IMR-90 (cell line): ENCODE results near the gene ADARB2. TPM values are rescaled to one million over a fixed set of nuclear protein-coding genes. Genes with fewer than 3 reads are reported as not detected.

Experiments used
- ATAC-seq: fragments of 200-7000 bp; cut with Tn5 transposase; 2 replicates; pipeline ENCODE4 v1.9.1; 2020; ENCODE audit warnings: low read depth, mild to moderate bottlenecking, moderate library complexity
- BruUV-seq: library from RNA; stranded (reverse); fragments of 400-500 nt; replicated peaks from 2 replicates; lab custom pipeline; 2021; lab: Mats Ljungman, UMichigan
- CTCF ChIA-PET: fragments of 300-600 bp; formaldehyde crosslinking; extraction: SDS; loops from one replicate; lab custom pipeline; 2021; ENCODE audit warnings: antibody characterized with exemption; lab: Yijun Ruan, JAX
- POLR2A ChIA-PET: fragments of 300-600 bp; sonication (Branson Sonifier 250); formaldehyde crosslinking; loops from one replicate; lab custom pipeline; 2022; ENCODE audit warnings: antibody characterized with exemption; ENCODE audit not compliant: unreplicated experiment; lab: Charles Lee
- DNase-seq: peaks from one replicate; pipeline ENCODE4 v3.0.0; 2013
- H2AFZ ChIP-seq: replicated peaks from 2 replicates; pipeline ENCODE3; 2013; ENCODE audit warnings: low read length, mild to moderate bottlenecking; ENCODE audit not compliant: poor library complexity
- H2AK5ac ChIP-seq: 2 replicates; pipeline ENCODE4 v1.6.1; 2013; ENCODE audit warnings: low read depth, low read length, inconsistent platforms
- H2AK9ac ChIP-seq: replicated peaks from 2 replicates; pipeline ENCODE3; 2013; ENCODE audit warnings: mild to moderate bottlenecking, low read depth, low read length, moderate library complexity; ENCODE audit not compliant: poor library complexity
- H2BK120ac ChIP-seq: 2 replicates; pipeline ENCODE4 v1.6.1; 2013; ENCODE audit warnings: low read depth, low read length, inconsistent platforms
- H2BK15ac ChIP-seq: 3 replicates; pipeline ENCODE4 v1.6.1; 2013; ENCODE audit warnings: low read depth, low read length, inconsistent platforms
- H2BK20ac ChIP-seq: 2 replicates; pipeline ENCODE4 v1.6.1; 2013; ENCODE audit warnings: low read depth, mild to moderate bottlenecking, inconsistent platforms, low read length, moderate library complexity
- H2BK5ac ChIP-seq: 2 replicates; pipeline ENCODE4 v1.6.1; 2013; ENCODE audit warnings: mild to moderate bottlenecking, low read depth, low read length, inconsistent platforms; ENCODE audit not compliant: poor library complexity, severe bottlenecking
- H3K14ac ChIP-seq: replicated peaks from 2 replicates; pipeline ENCODE4 v1.6.1; 2013; ENCODE audit warnings: low read depth, low read length, inconsistent platforms
- H3K18ac ChIP-seq: 2 replicates; pipeline ENCODE4 v1.6.1; 2013; ENCODE audit warnings: low read depth, low read length, control low read depth
- H3K23ac ChIP-seq: 2 replicates; pipeline ENCODE4 v1.6.1; 2013; ENCODE audit warnings: low read depth, low read length, inconsistent platforms
- H3K27ac ChIP-seq: 2 replicates; pipeline ENCODE4 v1.5.1; 2013; ENCODE audit warnings: mild to moderate bottlenecking, control low read depth, low read length; ENCODE audit not compliant: insufficient read depth
- H3K27me3 ChIP-seq: 2 replicates; pipeline ENCODE4 v1.6.1; 2013; ENCODE audit warnings: low read length; ENCODE audit not compliant: control insufficient read depth, insufficient read depth
- H3K36me3 ChIP-seq: 2 replicates; pipeline ENCODE4 v1.6.1; 2013; ENCODE audit warnings: low read length, mixed read lengths; ENCODE audit not compliant: control insufficient read depth, insufficient read depth
- H3K4ac ChIP-seq: 2 replicates; pipeline ENCODE4 v1.6.1; 2013; ENCODE audit warnings: low read depth, low read length, inconsistent platforms
- H3K4me1 ChIP-seq: 2 replicates; pipeline ENCODE4 v1.6.1; 2013; ENCODE audit warnings: low read length, mixed read lengths; ENCODE audit not compliant: control insufficient read depth, insufficient read depth
- H3K4me2 ChIP-seq: 2 replicates; pipeline ENCODE4 v1.6.1; 2013; ENCODE audit warnings: low read depth, mild to moderate bottlenecking, control low read depth, low read length, moderate library complexity
- H3K4me3 ChIP-seq: 2 replicates; pipeline ENCODE4 v1.5.1; 2013; ENCODE audit warnings: low read depth, mild to moderate bottlenecking, control low read depth, low read length, moderate library complexity; ENCODE audit not compliant: insufficient read depth
- H3K56ac ChIP-seq: 2 replicates; pipeline ENCODE4 v1.6.1; 2013; ENCODE audit warnings: low read length, inconsistent platforms; ENCODE audit not compliant: insufficient read depth; ENCODE audit errors: extremely low read depth
- H3K79me1 ChIP-seq, 2 experiments: 2 replicates each; pipeline ENCODE4 v1.6.1; 2013; ENCODE audit warnings: low read length in 2 of 2, inconsistent platforms in 1 of 2, low read depth in 1 of 2
- H3K9ac ChIP-seq: 2 replicates; pipeline ENCODE4 v1.6.1; 2013; ENCODE audit warnings: low read depth, low read length, control low read depth
- H3K9me1 ChIP-seq: 2 replicates; pipeline ENCODE4 v1.6.1; 2013; ENCODE audit warnings: low read length, inconsistent platforms; ENCODE audit not compliant: insufficient read depth
- H3K9me3 ChIP-seq: 2 replicates; pipeline ENCODE4 v1.6.1; 2013; ENCODE audit warnings: low read length; ENCODE audit not compliant: control insufficient read depth, insufficient read depth
- H4K20me1 ChIP-seq: 2 replicates; pipeline ENCODE4 v1.6.1; 2013; ENCODE audit warnings: low read length, inconsistent platforms; ENCODE audit not compliant: insufficient read depth
- H4K5ac ChIP-seq: 2 replicates; pipeline ENCODE4 v1.6.1; 2013; ENCODE audit warnings: mild to moderate bottlenecking, low read depth, low read length, control low read depth
- H4K8ac ChIP-seq, 2 experiments: 2 replicates each; pipeline ENCODE4 v1.6.1; 2013; ENCODE audit warnings: low read depth in 2 of 2, low read length in 2 of 2, control low read depth in 1 of 2, inconsistent platforms in 1 of 2
- H4K91ac ChIP-seq: 2 replicates; pipeline ENCODE4 v1.6.1; 2013; ENCODE audit warnings: low read depth, low read length, inconsistent platforms; ENCODE audit not compliant: insufficient read depth
- CTCF ChIP-seq: conservative IDR thresholded peaks from 2 replicates; pipeline ENCODE4 v1.5.1; 2012; ENCODE audit warnings: mild to moderate bottlenecking, low read depth, low read length, improper control_type of control experiment
- FOS ChIP-seq: fragments of 150-350 bp; IDR thresholded peaks from 2 replicates; pipeline ENCODE4 v1.6.1; 2016; ENCODE audit warnings: low read depth, low read length
- NFE2L2 ChIP-seq: fragments of 150-350 bp; IDR thresholded peaks from 2 replicates; pipeline ENCODE4 v1.6.1; 2016; ENCODE audit warnings: low read depth, mild to moderate bottlenecking, low read length
- RAD21 ChIP-seq: IDR thresholded peaks from 2 replicates; pipeline ENCODE4 v1.6.1; 2012; ENCODE audit warnings: low read length, improper control_type of control experiment
- RCOR1 ChIP-seq: IDR thresholded peaks from 2 replicates; pipeline ENCODE4 v1.6.1; 2012; ENCODE audit warnings: mild to moderate bottlenecking, low read length, improper control_type of control experiment; ENCODE audit not compliant: insufficient replicate concordance
- WGBS, 2 experiments: methylation state at CpG; one replicate each; pipeline versions ENCODE4 v1.1.5 to v1.1.7; 2013; ENCODE audit warnings: missing lambda C conversion rate in 2 of 2; ENCODE audit not compliant: insufficient read length in 1 of 2; ENCODE audit errors: extremely low coverage in 2 of 2; 5-methylcytosine and 5-hydroxymethylcytosine counted together
- dilution Hi-C: fragments of 300-500 bp; cut with HindIII; formaldehyde crosslinking; loops from one replicate; pipeline ENCODE4 v1.14.3; 2018; ENCODE audit warnings: low sequenced_read_pairs; ENCODE audit not compliant: unreplicated experiment
- in situ Hi-C: fragments of 300-500 bp; cut with MboI; formaldehyde crosslinking; loops from 3 replicates; pipeline ENCODE4 v1.14.3; 2019; ENCODE audit warnings: low sequenced_read_pairs, inconsistent platforms, mixed read lengths
- intact Hi-C: fragments of 100-400 bp; cut with micrococcal nuclease; formaldehyde crosslinking; loops from 2 replicates; pipeline ENCODE4 v1.10.0; 2022
- polyA plus RNA-seq, 3 experiments: library from polyadenylated mRNA; depleted of rRNA; stranded (reverse); fragments of >200 nt; gene quantifications; 2 replicates each; pipeline ENCODE4 v1.2.3, GENCODE V29; 2012; ENCODE audit warnings: low replicate concordance in 1 of 3
- total RNA-seq: library from RNA; depleted of rRNA; stranded (reverse); fragments of >200 nt; gene quantifications from 2 replicates; pipeline ENCODE4 v1.2.3, GENCODE V29; 2012

ADARB2 gene
- total and polyA plus RNA-seq, 2 of the 4 experiments (the other 2 are of a cell fraction) = not detected

- dilution Hi-C loops = no loop called here
- H3K56ac ChIP-seq = no peak overlapping the region
- ChIA-PET CTCF (no interaction called here), POLR2A (no interaction called here)
- H3K14ac ChIP-seq = no peak overlapping the region
- no peak overlapping the region for H2BK120ac ChIP-seq
- H2AFZ ChIP-seq = no peak overlapping the region
- no TSS peak for BruUV-seq
- no CpG with 5 or more reads among the region's 4 CpGs for WGBS, 2 experiments
- H2AK9ac ChIP-seq = no peak overlapping the region
- no peaks in the 10 kb centered on the region for H4K20me1 ChIP-seq
- no peak overlapping the region for H2AK5ac ChIP-seq
- intact Hi-C loops = no loop called here
- TF ChIP-seq NFE2L2 = no peak
- TF ChIP-seq CTCF = no peak
- TF ChIP-seq RAD21 = no peak
- TF ChIP-seq FOS = no peak
- no peak for TF ChIP-seq RCOR1
- H2BK5ac ChIP-seq = no peak overlapping the region
- no peak overlapping the region for H3K4ac ChIP-seq
- in situ Hi-C loops = no loop called here
- H3K27me3 ChIP-seq = no peaks in the 10 kb centered on the region
- no peak overlapping the region for H3K9ac ChIP-seq
- no peak overlapping the region for H4K8ac ChIP-seq
- no peak for ATAC-seq
- H2BK15ac ChIP-seq = no peak overlapping the region
- H3K18ac ChIP-seq = no peak overlapping the region
- H4K5ac ChIP-seq = no peak overlapping the region
- no peak overlapping the region for H3K4me2 ChIP-seq
- no peaks in the 10 kb centered on the region for H3K36me3 ChIP-seq
- no peaks in the 10 kb centered on the region for H3K4me1 ChIP-seq
- DNase-seq = no peak
- H3K79me1 ChIP-seq = no peaks in the 10 kb centered on the region
- H4K91ac ChIP-seq = no peak overlapping the region
- no peak overlapping the region for H2BK20ac ChIP-seq
- no peak overlapping the region for H3K4me3 ChIP-seq
- H3K9me1 ChIP-seq = no peaks in the 10 kb centered on the region
- no peak overlapping the region for H3K23ac ChIP-seq
- peaks cover 35% of the 10 kb centered on the region for H3K9me3 ChIP-seq
- no peak overlapping the region for H3K27ac ChIP-seq
These were observed 178.4 kb downstream of the ADARB2 start for GRCh38 chr10:1558906-1559305.
